Measurements from ENCODE around the gene RGS9.
"Not testable (repeated sequence)": the region's sequence is repeated elsewhere in the genome, so short reads cannot be mapped to it uniquely, and the experiment has no call there.

The RGS9 gene

DNA sequence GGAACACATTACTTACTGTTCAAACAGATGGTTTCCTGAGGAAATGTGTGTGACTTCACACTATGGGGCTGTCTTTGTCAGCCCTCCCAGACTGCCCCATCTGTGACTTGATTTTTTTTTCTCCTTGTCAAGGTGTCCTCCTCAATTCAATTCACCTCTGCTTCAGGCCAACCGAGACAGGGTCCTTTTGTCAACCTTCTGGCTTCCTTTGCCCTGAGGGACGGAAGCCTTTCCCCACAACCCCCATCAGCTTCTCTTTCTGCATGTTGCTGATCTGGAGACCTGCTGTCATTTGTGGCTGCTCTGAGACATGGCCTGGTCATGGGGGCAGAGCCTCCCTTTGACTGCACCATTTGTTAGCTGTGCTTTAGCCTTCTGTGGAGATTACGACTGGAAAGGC, 21.3 kb upstream of the RGS9 start:
- DNase-seq (ENCODE audit: low read depth), result no peak

DNA sequence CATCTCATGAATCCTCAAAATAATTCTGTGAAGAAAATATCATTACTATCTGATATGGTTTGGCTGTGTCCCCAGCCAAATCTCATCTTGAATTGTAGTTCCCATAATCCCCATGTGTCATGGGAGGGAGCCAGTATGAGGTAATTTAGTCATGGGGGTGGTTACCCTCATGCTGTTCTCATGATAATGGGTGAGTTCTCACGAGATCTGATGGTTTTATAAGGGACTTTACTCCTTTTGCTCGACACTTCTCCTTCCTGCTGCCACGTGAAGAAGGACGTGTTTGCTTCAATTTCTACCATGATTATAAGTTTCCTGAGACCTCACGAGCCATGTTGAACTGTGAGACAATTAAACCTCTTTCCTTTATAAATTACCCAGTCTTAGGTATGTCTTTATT, 20.7 kb upstream of the RGS9 start:
- not testable (repeated sequence) for DNase-seq (ENCODE audit: low read depth)

DNA sequence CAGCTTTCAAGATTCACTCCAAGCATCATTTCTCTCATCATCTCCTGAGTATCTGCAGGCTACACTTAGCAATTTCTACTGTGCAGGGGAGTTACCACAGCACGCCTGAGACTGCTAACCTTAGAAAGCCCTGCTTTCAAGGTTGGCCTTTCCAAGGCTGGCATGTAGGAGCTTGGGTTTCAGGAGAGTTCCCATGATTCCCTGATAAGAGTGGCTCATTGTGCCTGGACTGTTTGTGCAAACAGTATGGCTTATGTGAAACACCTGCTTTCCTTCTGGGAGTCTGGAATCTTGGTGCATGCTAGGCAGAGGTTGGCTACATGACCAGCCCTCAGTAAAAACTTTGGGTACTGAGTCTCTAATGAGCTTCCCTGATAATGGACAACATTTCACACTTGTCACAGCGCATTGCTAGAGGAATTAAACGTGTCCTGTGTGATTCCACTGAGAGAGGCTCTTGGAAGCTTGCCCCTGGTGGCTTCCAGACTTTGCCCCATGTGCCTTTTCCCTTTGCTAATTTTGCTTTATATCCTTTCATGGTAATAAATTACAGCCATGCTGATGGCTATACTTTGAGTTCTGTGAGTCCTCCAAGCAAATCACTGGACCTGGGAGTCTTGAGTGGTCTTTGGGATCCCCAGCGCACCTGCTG, 19.7 kb upstream of the RGS9 start:
- DNase-seq (ENCODE audit: low read depth), result no peak

- no peak for DNase-seq (ENCODE audit: low read depth)
These were observed 15.8 kb upstream of the RGS9 start for GRCh38 chr17:65121368-65121767.

GRCh38 chr17:65121916-65122806, 15.0 kb upstream of the RGS9 start:
- no peak for DNase-seq (ENCODE audit: low read depth)

GRCh38 chr17:65122836-65123756, 14.1 kb upstream of the RGS9 start:
- DNase-seq (ENCODE audit: low read depth), result peak; percentile 75

DNA sequence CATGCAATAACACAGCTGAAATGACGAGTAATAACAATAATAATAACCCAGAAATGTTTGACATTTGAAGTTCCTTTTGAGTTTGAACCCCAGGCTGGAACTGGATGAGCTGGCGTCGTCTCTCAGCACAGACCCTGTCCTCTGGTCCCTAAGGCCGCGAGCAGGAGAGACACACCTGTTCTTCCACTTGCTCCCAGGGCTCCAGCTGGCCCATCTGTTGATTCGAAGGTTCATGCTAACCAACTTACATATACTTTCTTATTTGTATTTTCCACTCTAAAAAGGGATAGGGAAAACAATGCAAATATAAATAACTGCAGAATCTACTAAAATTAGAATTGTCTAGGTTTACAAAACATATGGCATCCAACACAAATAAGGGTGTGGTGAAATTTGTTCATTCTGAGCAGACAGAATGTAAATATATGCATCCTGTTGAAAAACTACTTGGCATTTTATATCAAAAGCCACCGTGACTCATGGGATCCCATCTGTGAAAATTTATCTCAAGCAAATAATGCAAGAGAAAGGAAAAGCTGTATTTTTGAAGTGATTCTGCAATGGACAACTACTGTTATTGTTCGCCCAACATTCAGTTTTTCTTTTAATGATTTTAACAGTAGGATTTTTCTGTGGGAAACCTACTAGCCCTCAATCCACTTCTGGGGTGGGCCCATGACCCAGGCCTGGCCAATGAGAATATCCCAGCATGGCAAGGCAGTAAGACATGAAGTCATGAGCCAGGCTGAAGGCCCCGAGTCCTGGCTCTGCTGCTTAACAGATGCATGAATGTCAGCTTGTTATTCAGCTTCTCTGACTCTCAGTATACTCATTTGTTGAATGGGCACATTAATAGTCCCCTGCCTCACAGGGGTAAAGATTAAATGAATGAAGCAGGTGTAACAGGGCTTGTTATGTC, 13.2 kb upstream of the RGS9 start:
- DNase-seq (ENCODE audit: low read depth), result peak; percentile 18

DNA sequence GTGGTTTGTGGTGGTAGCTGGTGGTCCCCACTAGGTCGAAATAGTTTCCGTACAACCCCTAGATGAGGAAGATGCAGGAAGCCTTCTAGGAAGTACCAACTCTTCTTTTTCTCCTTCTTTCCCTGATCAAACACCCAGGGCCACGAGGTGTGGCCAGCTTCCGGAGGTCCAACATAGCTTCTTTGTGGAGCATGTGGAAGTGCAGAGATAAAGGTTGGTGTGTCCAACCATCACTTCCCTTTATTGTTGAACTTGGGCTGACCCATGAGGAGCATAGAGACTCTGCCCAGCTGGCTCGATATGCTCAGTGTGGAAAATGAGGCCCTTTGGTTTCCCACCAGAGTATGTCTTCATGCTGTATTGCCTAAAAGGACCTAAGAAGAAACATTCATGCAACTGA, 6.3 kb upstream of the RGS9 start:
- DNase-seq (ENCODE audit: low read depth), result no peak

DNA sequence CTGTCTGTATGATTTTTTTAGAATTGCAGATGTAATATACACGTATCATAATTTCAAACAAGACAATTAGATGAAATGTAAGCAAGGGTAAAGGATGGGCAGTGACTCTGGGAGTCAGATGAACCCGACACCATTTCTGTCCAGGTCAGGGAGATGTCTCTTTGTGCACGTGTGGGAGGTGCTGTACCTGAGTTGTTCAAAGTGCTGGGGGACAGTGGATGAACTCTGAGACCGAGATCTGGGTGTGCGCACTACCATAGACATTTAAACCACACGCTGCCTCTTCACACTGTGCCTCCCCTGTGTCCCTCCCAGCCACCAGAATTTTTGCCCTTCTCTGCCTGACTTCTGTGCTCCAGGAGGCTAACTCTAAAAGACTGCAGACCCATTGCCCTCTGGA, 5.9 kb upstream of the RGS9 start:
- no peak for DNase-seq (ENCODE audit: low read depth)

GRCh38 chr17:65131946-65132345, 5.2 kb upstream of the RGS9 start:
- DNase-seq (ENCODE audit: low read depth), result peak; percentile 28

DNA sequence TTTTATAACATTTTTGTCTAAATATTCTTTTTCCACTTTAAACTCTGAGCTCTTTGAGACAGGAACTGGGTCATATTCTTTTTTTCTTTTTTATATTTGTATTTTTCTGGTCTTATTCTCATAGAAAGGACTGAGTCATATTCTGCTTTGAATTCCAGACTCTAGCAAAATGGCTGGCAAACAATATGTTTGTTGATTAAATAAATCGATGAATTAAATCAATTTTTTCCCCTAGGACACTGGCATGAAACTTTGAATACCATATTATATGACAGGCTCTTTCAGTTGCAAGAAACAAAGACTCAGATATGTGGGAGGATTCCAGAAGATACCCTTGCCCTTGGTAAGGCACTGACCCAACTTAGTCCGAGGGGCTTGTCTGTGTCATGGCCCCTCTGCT, 3.1 kb upstream of the RGS9 start:
- DNase-seq (ENCODE audit: low read depth), result no peak

DNA sequence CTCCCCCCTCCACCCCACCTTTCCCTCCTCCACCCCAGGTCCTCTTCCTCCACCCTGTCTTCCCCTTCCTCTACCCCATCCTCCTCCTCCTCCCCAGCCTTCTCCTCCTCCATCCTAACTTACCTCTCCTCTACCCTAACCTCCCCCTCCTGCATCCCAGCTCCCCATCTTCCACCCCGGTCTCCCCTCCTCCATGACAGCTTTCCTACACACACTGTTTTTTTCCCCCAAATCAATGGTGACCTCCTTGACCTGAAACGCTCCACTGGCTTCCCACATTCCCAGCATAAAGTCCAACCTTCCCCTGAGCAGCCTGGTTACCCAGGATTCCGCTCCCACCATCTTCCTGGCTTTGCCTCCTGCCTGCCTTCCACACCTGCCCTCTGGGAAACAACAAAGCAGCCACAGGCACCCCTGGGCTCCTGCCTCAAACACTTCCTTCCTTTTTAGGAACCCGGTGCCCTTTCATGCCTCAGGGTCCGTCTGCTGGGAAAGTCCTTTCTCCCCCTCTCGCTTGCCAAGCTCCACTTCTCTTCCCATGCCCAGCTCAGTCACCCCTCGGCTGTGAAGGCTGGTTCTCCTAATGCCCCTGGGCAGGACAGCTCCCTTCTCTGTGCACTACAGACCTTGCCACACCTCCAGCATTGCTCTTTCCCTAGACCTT, 2.1 kb downstream of the RGS9 start:
- DNase-seq (ENCODE audit: low read depth), result no peak

GRCh38 chr17:65142247-65142646, 5.1 kb downstream of the RGS9 start:
- no peak for DNase-seq (ENCODE audit: low read depth)

GRCh38 chr17:65143889-65144604, 6.9 kb downstream of the RGS9 start:
- DNase-seq (ENCODE audit: low read depth), result no peak

- no peak for DNase-seq (ENCODE audit: low read depth)
These were observed 8.6 kb downstream of the RGS9 start for GRCh38 chr17:65145743-65146142.

GRCh38 chr17:65147955-65148354, 10.8 kb downstream of the RGS9 start:
- no peak for DNase-seq (ENCODE audit: low read depth)

DNA sequence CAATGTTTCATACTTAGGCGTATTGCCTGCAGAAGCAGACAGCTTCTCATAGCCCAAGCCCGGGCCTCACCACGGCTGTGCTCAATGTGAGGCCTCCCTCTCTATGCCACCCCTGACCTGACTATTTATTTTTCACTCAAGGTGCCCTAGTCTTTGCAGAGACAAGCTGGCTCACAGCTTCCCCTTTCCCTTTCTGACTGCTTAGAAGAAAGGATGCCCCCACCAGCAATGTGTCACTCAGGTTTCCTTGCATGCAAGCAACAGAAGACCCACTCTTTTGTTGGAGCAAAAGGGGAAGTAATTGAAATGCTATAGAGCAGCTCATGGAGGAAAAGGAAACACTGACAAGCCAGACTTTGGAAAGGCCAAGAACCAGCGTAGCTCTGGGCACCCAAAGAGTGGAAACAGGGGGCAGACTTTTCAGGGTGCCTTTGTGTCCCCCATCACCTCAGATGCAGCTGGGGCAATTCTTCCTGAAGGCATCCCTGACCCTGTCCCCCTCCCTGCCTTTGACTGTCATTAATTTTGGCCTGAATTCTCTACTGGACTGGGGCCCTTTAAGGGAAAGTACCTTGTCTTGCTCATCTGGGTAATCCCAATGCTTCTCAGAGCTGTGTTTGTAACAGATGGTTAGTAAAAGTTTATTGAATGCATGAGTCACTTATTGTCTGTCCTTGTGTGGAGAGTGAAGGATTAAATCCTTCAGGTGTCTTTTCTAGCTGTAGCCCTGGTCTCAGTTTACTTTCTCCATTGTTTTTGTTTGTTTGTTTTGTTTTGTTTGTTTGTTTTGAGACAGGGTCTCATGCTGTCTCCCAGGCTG, 17.8 kb downstream of the RGS9 start:
- DNase-seq (ENCODE audit: low read depth), result no peak

- DNase-seq (ENCODE audit: low read depth), result no peak
These were observed 18.5 kb downstream of the RGS9 start for GRCh38 chr17:65155622-65156021.

GRCh38 chr17:65156185-65156834, 19.1 kb downstream of the RGS9 start:
- no peak for DNase-seq (ENCODE audit: low read depth)
